Stimulated activated CD8-positive, alpha-beta memory T cell treated with anti-CD3 and anti-CD28 coated beads, Interleukin-4, amount 100 ng/mL, for 48 hours (primary cell): ENCODE data around the gene WFDC9.
"Not testable (repeated sequence)": the region's sequence is repeated elsewhere in the genome, so short reads cannot be mapped to it uniquely, and the experiment has no call there.

Source experiments
- DNase-seq: peaks from one replicate; pipeline ENCODE4 v3.0.0-alpha.2; 2020

Gene WFDC9

GRCh38 chr20:45631184-45631583 is at the start of gene WFDC9:
Gene WFDC9, minus strand, starts transcription at chr20:45631284. Its CDS starts 21,103 bp downstream, at chr20:45610181.
- no peak for DNase-seq

- no peak for DNase-seq
These were observed 48.6 kb upstream of the WFDC9 start for GRCh38 chr20:45679650-45680049.

GRCh38 chr20:45672765-45673164 is 41.7 kb upstream of the WFDC9 start:
- no peak for DNase-seq

GRCh38 chr20:45670139-45670538 is 39.1 kb upstream of the WFDC9 start, which contains the start of gene WFDC11:
Gene WFDC11, minus strand, starts transcription at chr20:45670239. Its CDS starts 19,639 bp downstream, at chr20:45650600.
- DNase-seq = no peak

GRCh38 chr20:45657038-45657437 is 26.0 kb upstream of the WFDC9 start:
- not testable (repeated sequence) for DNase-seq

- DNase-seq = not testable (repeated sequence)
These were observed 20.6 kb upstream of the WFDC9 start for GRCh38 chr20:45651726-45652125.

- DNase-seq = no peak
These were observed 18.3 kb upstream of the WFDC9 start for GRCh38 chr20:45649312-45649863.

GRCh38 chr20:45647441-45648050 is 16.5 kb upstream of the WFDC9 start:
- DNase-seq = no peak

GRCh38 chr20:45646875-45647274 is 15.8 kb upstream of the WFDC9 start:
- no peak for DNase-seq

- DNase-seq = not testable (repeated sequence)
These were observed 14.8 kb upstream of the WFDC9 start for GRCh38 chr20:45645869-45646268.

GRCh38 chr20:45641076-45641475 is 10.0 kb upstream of the WFDC9 start:
- DNase-seq = not testable (repeated sequence)

GRCh38 chr20:45639687-45640086 is 8.6 kb upstream of the WFDC9 start:
- no peak for DNase-seq

- no peak for DNase-seq
These were observed 5.4 kb upstream of the WFDC9 start for GRCh38 chr20:45636513-45636912.

GRCh38 chr20:45630371-45630770 is 713 bp downstream of the WFDC9 start:
- DNase-seq = no peak

- DNase-seq = peak; percentile 46
These were observed 1.5 kb downstream of the WFDC9 start, which contains the start of gene WFDC10A for GRCh38 chr20:45629496-45630100. Gene WFDC10A, plus strand, starts transcription at chr20:45629739. Its CDS starts 75 bp downstream, at chr20:45629814.

- DNase-seq = no peak
These were observed 4.5 kb downstream of the WFDC9 start for GRCh38 chr20:45626540-45626939.

- no peak for DNase-seq
These were observed 9.5 kb downstream of the WFDC9 start for GRCh38 chr20:45621593-45621992.

- no peak for DNase-seq
These were observed 13.5 kb downstream of the WFDC9 start for GRCh38 chr20:45617591-45617990.

- no peak for DNase-seq
These were observed 18.8 kb downstream of the WFDC9 start for GRCh38 chr20:45612314-45612713.

- DNase-seq = peak; percentile 64
These were observed 20.0 kb downstream of the WFDC9 start for GRCh38 chr20:45611054-45611453.

- no peak for DNase-seq
These were observed 23.3 kb downstream of the WFDC9 start for GRCh38 chr20:45607810-45608209.

GRCh38 chr20:45595235-45595634 is 35.8 kb downstream of the WFDC9 start:
- no peak for DNase-seq

GRCh38 chr20:45593498-45593897 is 37.6 kb downstream of the WFDC9 start:
- DNase-seq = no peak

- no peak for DNase-seq
These were observed 38.4 kb downstream of the WFDC9 start for GRCh38 chr20:45592574-45593189.
